LNCAP (cell line): Measurements from ENCODE around the gene ELK4.
A peak's percentile ranks its signal among the peaks of the same experiment; 100 is the strongest.

ENCODE experiments used
- CTCF ChIP-seq: fragments of 450-650 bp; IDR thresholded peaks from 2 replicates; pipeline ENCODE4 v1.5.1; 2017; ENCODE audit warnings: mild to moderate bottlenecking

ELK4 gene

GRCh38 chr1:205631768-205632668 lies at the start of gene ELK4:
Gene ELK4, minus strand, starts transcription at chr1:205632011. Its CDS starts 8,129 bp downstream, at chr1:205623882.
- TF ChIP-seq CTCF, result peak; percentile 83

GRCh38 chr1:205681364-205681763 lies 49.6 kb upstream of the ELK4 start:
- no peak for TF ChIP-seq CTCF

GRCh38 chr1:205680073-205680851 lies 48.5 kb upstream of the ELK4 start, which contains the start of gene SLC45A3:
Gene SLC45A3, minus strand, starts transcription at chr1:205680509. Its CDS starts 15,853 bp downstream, at chr1:205664656.
- no peak for TF ChIP-seq CTCF

- TF ChIP-seq CTCF, result no peak
Observed at GRCh38 chr1:205678286-205679111, 46.7 kb upstream of the ELK4 start.

GRCh38 chr1:205677167-205677566 lies 45.4 kb upstream of the ELK4 start:
- no peak for TF ChIP-seq CTCF

GRCh38 chr1:205676597-205676996 lies 44.8 kb upstream of the ELK4 start:
- TF ChIP-seq CTCF, result no peak

GRCh38 chr1:205676002-205676401 lies 44.2 kb upstream of the ELK4 start:
- no peak for TF ChIP-seq CTCF
